Measurements from ENCODE around the gene PUS7L. TPM values are rescaled to one million over a fixed set of nuclear protein-coding genes. Genes with fewer than 3 reads are reported as not detected.

Gene PUS7L
- total RNA-seq (23.5 and 24.2 TPM in 2 replicates), polyA plus RNA-seq (2.6 and 3.4 TPM in 2 replicates), polyA minus RNA-seq (5.2 and 5.4 TPM in 2 replicates)
- total RNA-seq (2013) = 26.1 TPM

- ATAC-seq (ENCODE audit: low read depth) (peak; percentile 99), DNase-seq (peak; percentile 98)
- H3K9ac ChIP-seq (ENCODE audit: low read length) = peak within 1 kb of the TSS; percentile 85
- Mint-ChIP-seq H3K4me1 (peaks cover 70% of the 10 kb centered on the region), H3K9me3 (ENCODE audit: insufficient read depth) (no peaks in the 10 kb centered on the region), H3K27ac (peak within 1 kb of the TSS; percentile 91), H3K4me3 (peak within 1 kb of the TSS; percentile 97), H3K27me3 (no peaks in the 10 kb centered on the region)
- POLR2A ChIA-PET = interaction anchor here (0.7 to 3.0 kb wide), 2 partner anchors 47 to 1694 kb away, joined by 5 to 29 read pairs; partner anchors contain the start of gene TWF1
- peak; percentile 35 for TF ChIP-seq CTCF (IDR thresholded peaks at IDR 0.05)
- TF ChIP-seq EZH2 (IDR thresholded peaks at IDR 0.05; ENCODE audit: borderline replicate concordance, insufficient read depth, low read depth, low read length, poor library complexity, severe bottlenecking) = no peak
- H3K36me3 ChIP-seq (replicated peaks in 1 of 2; ENCODE audit: control extremely low read depth in 1 of 2, control insufficient read depth in 1 of 2, extremely low read depth in 1 of 2, insufficient read depth in 2 of 2, low read length in 1 of 2) = peaks cover 0 to 2% of the 10 kb centered on the region in 2 experiments
- peak within 1 kb of the TSS; percentile 76 for H3K4me2 ChIP-seq (replicated peaks; ENCODE audit: low read depth, low read length, poor library complexity, severe bottlenecking)
- CTCF ChIA-PET = interaction anchor here (0.8 to 1.5 kb wide), 3 partner anchors 47 to 123 kb away, joined by 3 to 10 read pairs (median 4); partner anchors contain the start of gene TWF1
- H3K4me3 ChIP-seq (ENCODE audit: control extremely low read depth in 1 of 5, extremely low read depth in 1 of 5, insufficient read depth in 1 of 5, low read depth in 2 of 5, low read length in 4 of 5) = peak within 1 kb of the TSS; percentile 79 to 98 (median 92)
- peaks cover 36% of the 10 kb centered on the region in 2 donors for H3K4me1 ChIP-seq (ENCODE audit: control insufficient read depth in 2 of 2, insufficient read depth in 2 of 2, low read length in 2 of 2)
- H3K27me3 ChIP-seq (replicated peaks in 1 of 4; ENCODE audit: control extremely low read depth in 1 of 4, control insufficient read depth in 3 of 4, insufficient read depth in 4 of 4, low read length in 3 of 4) = no peaks in the 10 kb centered on the region
- peaks cover 15% of the 10 kb centered on the region for H4K20me1 ChIP-seq (ENCODE audit: control insufficient read depth, insufficient read depth, low read length, poor library complexity, severe bottlenecking)
- H3K27ac ChIP-seq (ENCODE audit: low read length in 2 of 2) = peak within 1 kb of the TSS; percentile 95 to 96
- intact Hi-C loops (cut with micrococcal nuclease) = loop anchor here (1.0 to 10.0 kb wide), 7 partner anchors 47 to 1520 kb away; partner anchors contain the start of genes ANO6, PPHLN1, TMEM117 and TWF1
- H2AFZ ChIP-seq (ENCODE audit: insufficient read depth, low read depth, low read length, poor library complexity, severe bottlenecking) = peak within 1 kb of the TSS; percentile 95
- WGBS (ENCODE audit: insufficient coverage) = under 1% methylated on average over 52 of the region's 54 CpGs
- H3K9me3 ChIP-seq (ENCODE audit: control extremely low read depth in 1 of 3, control insufficient read depth in 2 of 3, insufficient read depth in 1 of 3, low read length in 2 of 3) = no peaks in the 10 kb centered on the region
- peaks cover 73% of the 10 kb centered on the region for H3K79me2 ChIP-seq (ENCODE audit: control insufficient read depth, insufficient read depth, low read length)
Observed at GRCh38 chr12:43758728-43759563, at the start of gene PUS7L, which contains the start of gene IRAK4. Gene PUS7L (minus strand): TSS chr12:43758790. CDS start chr12:43755245, 3,545 bp downstream. Gene IRAK4 (plus strand): TSS chr12:43758951. CDS start chr12:43768112, 9,161 bp downstream.
